Natural killer cell (primary cell): ENCODE results near the gene RAB6B. TPM values are rescaled to one million over a fixed set of nuclear protein-coding genes. Genes with fewer than 3 reads are reported as not detected.

Source experiments
- ATAC-seq, 3 donors: fragments of 150-1000 bp in 2 of 3; fragments of 200-7000 bp in 1 of 3; cut with Tn5 transposase; 1 replicate in 1 of 3; 2 replicates in 2 of 3; pipeline ENCODE4 v1.10.0; 2021; ENCODE audit warnings: mild to moderate bottlenecking in 2 of 3, moderate library complexity in 2 of 3
- DNase-seq, 2 donors: peaks; one replicate each; pipeline versions ENCODE4 v3.0.0 to v3.0.0-alpha.2; 2013 to 2021; ENCODE audit warnings: mixed read lengths in 1 of 2
- H3K27ac ChIP-seq: one replicate; pipeline ENCODE4 v1.5.1; 2013; ENCODE audit warnings: mild to moderate bottlenecking, low read length
- H3K27me3 ChIP-seq: one replicate; pipeline ENCODE4 v1.6.1; 2013; ENCODE audit warnings: low read length; ENCODE audit not compliant: control insufficient read depth, insufficient read depth
- H3K36me3 ChIP-seq: one replicate; pipeline ENCODE4 v1.6.1; 2013; ENCODE audit warnings: low read length; ENCODE audit not compliant: control insufficient read depth, insufficient read depth
- H3K4me1 ChIP-seq: one replicate; pipeline ENCODE4 v1.6.1; 2013; ENCODE audit warnings: low read length; ENCODE audit not compliant: control insufficient read depth, insufficient read depth
- H3K4me3 ChIP-seq: one replicate; pipeline ENCODE4 v1.5.1; 2013; ENCODE audit warnings: low read length
- H3K9me3 ChIP-seq: one replicate; pipeline ENCODE4 v1.6.1; 2013; ENCODE audit warnings: low read length; ENCODE audit not compliant: control insufficient read depth, insufficient read depth
- H3K27ac Mint-ChIP-seq, 2 donors: one replicate each; pipeline ENCODE4 v1.8.0; 2022; ENCODE audit warnings: mild to moderate bottlenecking in 2 of 2, mixed read lengths in 2 of 2, moderate library complexity in 1 of 2
- H3K27me3 Mint-ChIP-seq, 2 donors: one replicate each; pipeline ENCODE4 v1.8.0; 2022; ENCODE audit warnings: low read depth in 2 of 2, mixed read lengths in 2 of 2
- H3K36me3 Mint-ChIP-seq: one replicate; pipeline ENCODE4 v1.8.0; 2022; ENCODE audit warnings: mixed read lengths
- H3K4me1 Mint-ChIP-seq, 2 donors: one replicate each; pipeline ENCODE4 v1.8.0; 2022; ENCODE audit warnings: mixed read lengths in 2 of 2
- H3K4me3 Mint-ChIP-seq: one replicate; pipeline ENCODE4 v1.8.0; 2022; ENCODE audit warnings: mild to moderate bottlenecking, moderate library complexity, mixed read lengths
- H3K9me3 Mint-ChIP-seq, 2 donors: one replicate each; pipeline ENCODE4 v1.8.0; 2022; ENCODE audit warnings: mixed read lengths in 2 of 2
- CTCF ChIP-seq: fragments of 200-600 bp; IDR thresholded peaks from one replicate; pipeline ENCODE4 v1.8.0; 2022; ENCODE audit warnings: antibody characterized with exemption
- WGBS: methylation state at CpG from one replicate; pipeline ENCODE4 v1.1.7; 2013; ENCODE audit warnings: missing lambda C conversion rate; ENCODE audit not compliant: insufficient coverage; 5-methylcytosine and 5-hydroxymethylcytosine counted together
- intact Hi-C: fragments of 100-400 bp; cut with micrococcal nuclease; formaldehyde crosslinking; loops from one replicate; pipeline ENCODE4 v1.14.2; 2022
- total RNA-seq, 4 donors: library from RNA; stranded (reverse); fragments of 120-200 nt in 1 of 4; gene quantifications; one replicate each; pipeline versions ENCODE4 v1.2.3 to v1.2.4, GENCODE V29; 2013 to 2022

The RAB6B gene
- total RNA-seq, 3 donors from 2014 or later (not counting 1 experiment from before 2014, with no cell fraction given): 1.4 to 2.7 (median 1.6) TPM

- H3K4me1 Mint-ChIP-seq: no peaks in the 10 kb centered on the region
- DNase-seq (no peak), ATAC-seq (no peak)
- intact Hi-C loops: no loop called here
- Histone ChIP-seq H3K4me1 (no peaks in the 10 kb centered on the region), H3K36me3 (no peaks in the 10 kb centered on the region), H3K27me3 (peaks cover 2% of the 10 kb centered on the region), H3K9me3 (no peaks in the 10 kb centered on the region), H3K27ac (no peak overlapping the region), H3K4me3 (no peak overlapping the region)
- H3K27ac Mint-ChIP-seq: no peak overlapping the region
- H3K9me3 Mint-ChIP-seq: peaks cover 0 to 2% of the 10 kb centered on the region in 2 donors
- H3K4me3 Mint-ChIP-seq: no peak overlapping the region
- H3K36me3 Mint-ChIP-seq: no peaks in the 10 kb centered on the region
- peaks cover 20 to 63% of the 10 kb centered on the region in 2 donors for H3K27me3 Mint-ChIP-seq
- TF ChIP-seq CTCF: no peak
- WGBS: 75% methylated on average over 3 of the region's 3 CpGs
Measured at GRCh38 chr3:133797396-133798105, 98.1 kb downstream of the RAB6B start.

GRCh38 chr3:133792171-133792763 lies 103.4 kb downstream of the RAB6B start:
- H3K36me3 ChIP-seq: no peaks in the 10 kb centered on the region
- ATAC-seq (no peak), DNase-seq (no peak)
- H3K27ac ChIP-seq: no peak overlapping the region
- H3K36me3 Mint-ChIP-seq: no peaks in the 10 kb centered on the region
- no peaks in the 10 kb centered on the region for H3K4me1 ChIP-seq
- no peak overlapping the region for H3K4me3 ChIP-seq
- no peak for TF ChIP-seq CTCF
- H3K27me3 ChIP-seq: peaks cover 4% of the 10 kb centered on the region
- peaks cover 0 to 2% of the 10 kb centered on the region in 2 donors for H3K9me3 Mint-ChIP-seq
- intact Hi-C loops: no loop called here
- WGBS: 69% methylated on average over 9 of the region's 9 CpGs
- H3K27ac Mint-ChIP-seq: no peak overlapping the region
- no peaks in the 10 kb centered on the region for H3K4me1 Mint-ChIP-seq
- peaks cover 8 to 45% of the 10 kb centered on the region in 2 donors for H3K27me3 Mint-ChIP-seq
- no peak overlapping the region for H3K4me3 Mint-ChIP-seq
- H3K9me3 ChIP-seq: no peaks in the 10 kb centered on the region

- Mint-ChIP-seq H3K4me3 (no peak overlapping the region), H3K9me3 (peaks cover 0 to 2% of the 10 kb centered on the region in 2 donors), H3K4me1 (no peaks in the 10 kb centered on the region), H3K27me3 (peaks cover 4 to 43% of the 10 kb centered on the region in 2 donors), H3K27ac (no peak overlapping the region), H3K36me3 (no peaks in the 10 kb centered on the region)
- intact Hi-C loops: no loop called here
- H3K27ac ChIP-seq: no peak overlapping the region
- no peaks in the 10 kb centered on the region for H3K4me1 ChIP-seq
- 62% methylated on average over 1 of the region's 2 CpGs for WGBS
- H3K36me3 ChIP-seq: no peaks in the 10 kb centered on the region
- no peak for ATAC-seq
- TF ChIP-seq CTCF: no peak
- H3K27me3 ChIP-seq: peaks cover 2% of the 10 kb centered on the region
- DNase-seq: no peak
- no peak overlapping the region for H3K4me3 ChIP-seq
- no peaks in the 10 kb centered on the region for H3K9me3 ChIP-seq
Measured at GRCh38 chr3:133788024-133788423, 107.7 kb downstream of the RAB6B start.
